ENCODE data around the gene CYSRT1. TPM values are rescaled to one million over a fixed set of nuclear protein-coding genes. Genes with fewer than 3 reads are reported as not detected.

The CYSRT1 gene
- polyA plus RNA-seq, 4 donors: 0.78 to 16.4 (median 7.9) TPM

GRCh38 chr9:137265496-137266161, 40.7 kb downstream of the CYSRT1 start:
- no peak for DNase-seq (ENCODE audit: low read depth in 4 of 4, low spot score in 3 of 4)

- no peak for DNase-seq (ENCODE audit: low read depth in 4 of 4, low spot score in 3 of 4)
Observed at GRCh38 chr9:137266162-137266527, 41.2 kb downstream of the CYSRT1 start.

DNA sequence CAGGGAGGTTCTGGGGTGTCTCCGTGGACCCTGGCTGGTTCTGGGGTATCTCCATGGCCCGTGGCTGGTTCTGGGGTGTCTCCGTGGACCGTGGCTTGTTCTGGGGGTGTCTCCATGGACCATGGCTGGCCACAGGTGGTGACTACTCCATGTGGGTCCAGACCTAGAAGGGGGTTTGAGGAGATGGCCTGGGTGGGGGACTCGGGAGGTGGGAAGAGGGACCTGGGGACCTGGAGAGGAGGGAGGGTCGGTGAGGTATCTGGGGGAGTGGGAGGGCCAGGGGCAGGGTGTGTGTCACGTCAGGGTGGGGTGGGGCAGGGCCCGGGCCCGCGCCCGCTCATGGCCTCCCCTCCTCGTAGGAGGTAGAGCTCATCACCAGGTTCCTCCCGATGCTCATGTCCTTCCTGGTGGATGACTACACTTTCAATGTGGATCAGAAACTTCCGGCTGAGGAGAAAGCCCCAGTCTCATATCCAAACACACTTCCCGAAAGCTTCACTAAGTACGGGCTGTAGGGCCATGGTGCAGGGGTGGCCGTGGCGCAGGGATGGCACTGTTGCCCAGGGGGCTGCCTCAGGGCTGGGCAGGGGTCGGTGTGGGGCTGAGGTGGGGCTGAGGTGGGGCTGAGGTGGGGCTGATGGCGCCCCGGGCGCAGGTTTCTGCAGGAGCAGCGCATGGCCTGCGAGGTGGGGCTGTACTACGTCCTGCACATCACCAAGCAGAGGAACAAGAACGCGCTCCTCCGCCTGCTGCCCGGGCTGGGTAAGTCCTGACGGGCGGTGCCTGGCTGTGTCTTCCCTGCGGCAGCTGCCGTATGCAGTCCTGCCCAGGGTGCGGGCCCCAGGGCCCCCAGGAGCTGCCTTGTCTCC, 41.8 kb downstream of the CYSRT1 start:
- no peak for DNase-seq (ENCODE audit: low read depth in 4 of 4, low spot score in 3 of 4)

GRCh38 chr9:137267933-137268355, 43.0 kb downstream of the CYSRT1 start:
- no peak for DNase-seq (ENCODE audit: low read depth in 4 of 4, low spot score in 3 of 4)

DNA sequence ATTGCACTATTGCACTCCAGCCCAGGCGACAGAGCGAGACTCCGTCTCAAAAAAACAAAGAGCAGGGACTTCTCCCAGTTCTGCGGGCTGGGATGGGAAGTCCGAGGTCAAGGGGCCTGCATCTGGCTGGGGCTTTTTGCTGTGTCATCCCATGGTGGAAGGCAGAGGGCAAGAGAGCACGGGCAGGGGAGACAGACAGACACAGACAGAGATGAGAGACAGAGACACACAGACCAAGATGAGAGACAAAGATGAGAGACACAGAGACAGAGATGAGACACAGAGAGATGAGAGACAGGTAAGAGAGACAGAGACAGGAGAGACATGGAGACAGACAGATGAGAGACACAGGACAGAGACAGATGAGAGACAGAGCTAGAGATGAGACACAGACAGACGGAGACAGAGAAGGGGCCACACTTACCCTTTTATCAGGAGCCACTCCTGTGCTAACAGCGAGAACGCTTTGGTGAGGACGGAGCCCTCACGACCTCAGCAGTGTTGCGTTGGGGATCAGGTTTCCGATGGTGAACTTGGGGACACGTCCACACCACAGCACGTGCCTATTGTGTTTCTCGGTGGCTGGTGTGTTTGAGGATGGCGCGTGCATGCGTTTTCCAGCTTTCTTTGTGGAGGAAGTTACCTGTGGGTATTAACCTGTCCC, 43.7 kb downstream of the CYSRT1 start:
- no peak for DNase-seq (ENCODE audit: low read depth in 4 of 4, low spot score in 3 of 4)

GRCh38 chr9:137269231-137269772, 44.3 kb downstream of the CYSRT1 start:
- DNase-seq (ENCODE audit: low read depth in 4 of 4, low spot score in 3 of 4): no peak

- DNase-seq (ENCODE audit: low read depth in 4 of 4, low spot score in 3 of 4): no peak
Observed at GRCh38 chr9:137270929-137271695, 46.1 kb downstream of the CYSRT1 start.

DNA sequence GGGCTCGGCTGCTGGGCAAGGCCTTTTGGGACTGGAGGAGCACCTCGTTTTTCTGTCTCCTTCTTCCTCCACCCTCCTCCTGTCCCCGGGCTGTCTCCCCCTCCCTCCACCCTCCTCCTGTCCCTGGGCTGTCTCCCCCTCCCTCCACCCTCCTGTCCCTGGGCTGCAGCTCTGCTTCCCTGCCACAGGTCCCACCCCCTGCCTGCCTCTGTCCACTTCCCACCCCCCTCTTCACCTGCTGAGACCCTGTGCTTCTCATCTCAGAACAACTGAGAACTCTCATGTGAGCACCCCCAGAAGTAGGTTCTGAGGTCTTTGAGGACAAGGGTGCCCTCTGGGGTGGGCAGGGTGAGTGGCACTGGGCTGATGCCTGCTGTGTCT, 46.7 kb downstream of the CYSRT1 start:
- DNase-seq (ENCODE audit: low read depth in 4 of 4, low spot score in 3 of 4): no peak

- DNase-seq (ENCODE audit: low read depth in 4 of 4, low spot score in 3 of 4): no peak
Observed at GRCh38 chr9:137272241-137273094, 47.5 kb downstream of the CYSRT1 start.

DNA sequence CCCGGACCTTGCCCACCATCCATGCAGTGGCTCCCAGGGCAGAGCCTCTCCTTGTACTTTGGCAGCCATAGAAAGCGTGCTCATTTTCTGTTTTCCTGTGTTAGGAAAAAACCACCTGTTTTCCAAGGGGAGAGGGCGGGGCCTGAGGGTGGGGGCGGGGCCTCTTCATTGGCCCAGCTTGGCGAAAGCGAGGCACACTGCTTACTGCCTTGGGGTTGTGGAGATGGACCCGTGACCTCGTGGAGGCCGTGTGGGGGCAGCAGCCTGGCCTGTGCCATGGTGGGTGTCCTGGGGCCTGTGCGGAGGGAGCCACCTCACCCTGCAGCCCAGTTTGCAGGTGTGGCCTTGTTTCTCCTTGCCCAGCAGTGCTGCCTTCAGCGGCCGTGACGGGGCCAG, 48.1 kb downstream of the CYSRT1 start:
- DNase-seq (ENCODE audit: low read depth in 4 of 4, low spot score in 3 of 4): no peak

DNA sequence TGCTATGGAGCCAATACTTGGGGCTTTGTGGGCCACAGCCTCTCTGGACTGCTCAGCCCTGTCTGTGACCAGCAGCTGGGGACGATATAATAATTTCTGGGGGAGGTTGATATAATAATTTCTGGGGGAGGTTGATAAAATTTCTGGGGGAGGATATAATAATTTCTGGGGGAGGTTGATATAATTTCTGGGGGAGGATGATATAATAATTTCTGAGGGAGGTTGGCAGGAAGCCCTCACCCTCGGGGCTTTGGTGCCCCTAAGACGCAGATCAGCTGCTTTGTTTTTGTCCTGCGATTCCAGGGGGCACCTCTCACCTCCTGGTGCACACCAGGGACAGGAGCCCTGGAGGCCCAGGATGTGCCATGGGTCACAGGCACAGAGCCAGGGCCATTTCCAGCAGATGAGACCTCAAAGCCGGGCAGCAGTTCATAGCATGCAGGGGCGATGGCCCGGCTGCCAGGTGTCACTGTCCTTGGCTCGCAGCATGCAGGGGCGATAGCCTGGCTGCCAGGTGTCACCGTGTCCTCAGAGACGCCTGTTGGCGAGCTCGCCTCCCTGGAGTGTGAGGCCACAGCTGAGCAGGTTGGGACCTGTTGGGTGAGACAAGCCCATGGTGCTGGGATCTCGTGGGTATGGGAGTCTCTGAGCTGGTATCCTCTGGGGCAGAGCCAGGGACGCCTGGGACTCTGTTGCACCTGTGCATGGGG, 48.8 kb downstream of the CYSRT1 start:
- DNase-seq (ENCODE audit: low read depth in 4 of 4, low spot score in 3 of 4): no peak

DNA sequence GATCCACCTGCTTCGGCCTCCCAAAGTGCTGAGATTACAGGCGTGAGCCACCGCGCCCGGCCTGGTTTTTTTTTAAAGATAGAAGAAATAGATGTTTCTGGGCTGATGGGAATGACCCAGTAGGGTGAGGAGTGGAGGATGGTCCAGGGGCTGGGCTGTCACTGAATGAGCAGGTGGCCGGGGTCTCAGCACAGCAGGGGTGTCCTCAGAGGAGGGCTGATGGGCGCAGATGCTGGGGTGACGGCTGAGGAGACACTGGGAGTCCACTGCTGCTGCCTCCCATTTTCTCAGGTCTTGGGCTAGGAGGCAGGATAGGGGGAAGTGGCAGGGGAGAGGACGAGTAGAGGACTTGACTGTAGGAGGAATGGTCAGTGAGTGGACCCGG, 50.2 kb downstream of the CYSRT1 start:
- DNase-seq (ENCODE audit: low read depth in 4 of 4, low spot score in 3 of 4): no peak

Other genes with a start within 250 kb of the CYSRT1 start
- 10 to 100 TPM in 3 of 4 donors, 1 to 10 TPM in 1; 3.8 to 66.7 (median 27.7) TPM for gene PTGDS, start 247.7 kb upstream of the CYSRT1 start, polyA plus RNA-seq (ENCODE audit: insufficient read length in 4 of 4)
- under 1 TPM in 3 of 4 donors, not detected in 1; 0.11 to 0.45 (median 0.13) TPM for gene LCNL1, start 242.2 kb upstream of the CYSRT1 start, polyA plus RNA-seq (ENCODE audit: insufficient read length in 4 of 4)
- gene PAXX, start 232.8 kb upstream of the CYSRT1 start, polyA plus RNA-seq (ENCODE audit: insufficient read length in 4 of 4): 10 to 100 TPM; 22.4 to 46.5 (median 28.3) TPM
- gene CLIC3, start 228.6 kb upstream of the CYSRT1 start, polyA plus RNA-seq (ENCODE audit: insufficient read length in 4 of 4): 1 to 10 TPM in 1 of 4 donors, under 1 TPM in 3; 0.34 to 1.4 (median 0.57) TPM
- 10 to 100 TPM; 18.7 to 52.8 (median 39.7) TPM for gene ABCA2, start 196.9 kb upstream of the CYSRT1 start, polyA plus RNA-seq (ENCODE audit: insufficient read length in 4 of 4)
- not detected for gene FUT7, start 193.1 kb upstream of the CYSRT1 start, polyA plus RNA-seq (ENCODE audit: insufficient read length in 4 of 4)
- 10 to 100 TPM; 20.4 to 48.7 (median 36.8) TPM for gene NPDC1, start 179.0 kb upstream of the CYSRT1 start, polyA plus RNA-seq (ENCODE audit: insufficient read length in 4 of 4)
- 1 to 10 TPM; 3.2 to 7.5 (median 5.8) TPM for gene ENTPD2, start 171.1 kb upstream of the CYSRT1 start, polyA plus RNA-seq (ENCODE audit: insufficient read length in 4 of 4)
- 1 to 10 TPM; 4.5 to 8.3 (median 5.7) TPM for gene SAPCD2, start 154.6 kb upstream of the CYSRT1 start, polyA plus RNA-seq (ENCODE audit: insufficient read length in 4 of 4)
- gene UAP1L1, start 147.7 kb upstream of the CYSRT1 start, polyA plus RNA-seq (ENCODE audit: insufficient read length in 4 of 4): 1 to 10 TPM; 1.6 to 6.6 (median 4.9) TPM
- gene MAN1B1, start 138.2 kb upstream of the CYSRT1 start, polyA plus RNA-seq (ENCODE audit: insufficient read length in 4 of 4): 10 to 100 TPM; 48.7 to 73.8 (median 52.6) TPM
- 10 to 100 TPM; 11.1 to 34.8 (median 17.9) TPM for gene DPP7, start 110.4 kb upstream of the CYSRT1 start, polyA plus RNA-seq (ENCODE audit: insufficient read length in 4 of 4)
- under 1 TPM in 1 of 4 donors, not detected in 3; 0.20 TPM for gene GRIN1, start 86.0 kb upstream of the CYSRT1 start, polyA plus RNA-seq (ENCODE audit: insufficient read length in 4 of 4)
- gene LRRC26, start 55.1 kb upstream of the CYSRT1 start, polyA plus RNA-seq (ENCODE audit: insufficient read length in 4 of 4): not detected
- not detected for gene TMEM210, start 53.1 kb upstream of the CYSRT1 start, polyA plus RNA-seq (ENCODE audit: insufficient read length in 4 of 4)
- gene ANAPC2, start 36.6 kb upstream of the CYSRT1 start, polyA plus RNA-seq (ENCODE audit: insufficient read length in 4 of 4): 10 to 100 TPM; 32.7 to 54.9 (median 41.4) TPM
- gene SSNA1, start 36.5 kb upstream of the CYSRT1 start, polyA plus RNA-seq (ENCODE audit: insufficient read length in 4 of 4): 10 to 100 TPM; 35.6 to 63.6 (median 43.0) TPM
- gene TPRN, start 24.4 kb upstream of the CYSRT1 start, polyA plus RNA-seq (ENCODE audit: insufficient read length in 4 of 4): 10 to 100 TPM in 3 of 4 donors, 1 to 10 TPM in 1; 8.3 to 19.6 (median 11.5) TPM
- 10 to 100 TPM; 39.3 to 46.6 (median 44.9) TPM for gene TMEM203, start 19.5 kb upstream of the CYSRT1 start, polyA plus RNA-seq (ENCODE audit: insufficient read length in 4 of 4)
- gene NDOR1, start 19.5 kb upstream of the CYSRT1 start, polyA plus RNA-seq (ENCODE audit: insufficient read length in 4 of 4): 10 to 100 TPM in 2 of 4 donors, 1 to 10 TPM in 2; 8.8 to 18.8 (median 9.6) TPM
- gene RNF208, start 2.9 kb upstream of the CYSRT1 start, polyA plus RNA-seq (ENCODE audit: insufficient read length in 4 of 4): 10 to 100 TPM in 1 of 4 donors, 1 to 10 TPM in 3; 3.2 to 15.3 (median 8.1) TPM
- 10 to 100 TPM in 2 of 4 donors, 1 to 10 TPM in 1, under 1 TPM in 1; 0.41 to 15.5 (median 7.7) TPM for gene RNF224, start 2.3 kb downstream of the CYSRT1 start, polyA plus RNA-seq (ENCODE audit: insufficient read length in 4 of 4)
- gene SLC34A3, start 5.7 kb downstream of the CYSRT1 start, polyA plus RNA-seq (ENCODE audit: insufficient read length in 4 of 4): 10 to 100 TPM in 1 of 4 donors, 1 to 10 TPM in 2, under 1 TPM in 1; 0.37 to 13.7 (median 5.2) TPM
- gene TUBB4B, start 16.1 kb downstream of the CYSRT1 start, polyA plus RNA-seq (ENCODE audit: insufficient read length in 4 of 4): 100 to 1,000 TPM; 149 to 396 (median 315) TPM
- gene STPG3, start 26.1 kb downstream of the CYSRT1 start, polyA plus RNA-seq (ENCODE audit: insufficient read length in 4 of 4): 1 to 10 TPM in 3 of 4 donors, under 1 TPM in 1; 0.57 to 4.8 (median 1.7) TPM
- gene NELFB, start 30.2 kb downstream of the CYSRT1 start, polyA plus RNA-seq (ENCODE audit: insufficient read length in 4 of 4): 10 to 100 TPM; 44.5 to 56.7 (median 50.4) TPM
- gene TOR4A, start 52.6 kb downstream of the CYSRT1 start, polyA plus RNA-seq (ENCODE audit: insufficient read length in 4 of 4): 1 to 10 TPM; 3.0 to 5.8 (median 4.9) TPM
- 1 to 10 TPM; 2.8 to 7.6 (median 6.7) TPM for gene NRARP, start 77.1 kb downstream of the CYSRT1 start, polyA plus RNA-seq (ENCODE audit: insufficient read length in 4 of 4)
- gene EXD3, start 198.0 kb downstream of the CYSRT1 start, polyA plus RNA-seq (ENCODE audit: insufficient read length in 4 of 4): 10 to 100 TPM in 2 of 4 donors, 1 to 10 TPM in 2; 8.4 to 26.9 (median 11.4) TPM
- 10 to 100 TPM in 1 of 4 donors, 1 to 10 TPM in 3; 2.5 to 10.9 (median 4.3) TPM for gene NOXA1, start 198.2 kb downstream of the CYSRT1 start, polyA plus RNA-seq (ENCODE audit: insufficient read length in 4 of 4)
- under 1 TPM; 0.20 to 0.70 (median 0.32) TPM for gene ENTPD8, start 216.2 kb downstream of the CYSRT1 start, polyA plus RNA-seq (ENCODE audit: insufficient read length in 4 of 4)
- gene NSMF, start 234.2 kb downstream of the CYSRT1 start, polyA plus RNA-seq (ENCODE audit: insufficient read length in 4 of 4): 10 to 100 TPM; 40.4 to 51.3 (median 46.4) TPM